ENCODE measurements around the gene MN1.
"Not testable (repeated sequence)": the region's sequence is repeated elsewhere in the genome, so short reads cannot be mapped to it uniquely, and the experiment has no call there.

The MN1 gene

DNA sequence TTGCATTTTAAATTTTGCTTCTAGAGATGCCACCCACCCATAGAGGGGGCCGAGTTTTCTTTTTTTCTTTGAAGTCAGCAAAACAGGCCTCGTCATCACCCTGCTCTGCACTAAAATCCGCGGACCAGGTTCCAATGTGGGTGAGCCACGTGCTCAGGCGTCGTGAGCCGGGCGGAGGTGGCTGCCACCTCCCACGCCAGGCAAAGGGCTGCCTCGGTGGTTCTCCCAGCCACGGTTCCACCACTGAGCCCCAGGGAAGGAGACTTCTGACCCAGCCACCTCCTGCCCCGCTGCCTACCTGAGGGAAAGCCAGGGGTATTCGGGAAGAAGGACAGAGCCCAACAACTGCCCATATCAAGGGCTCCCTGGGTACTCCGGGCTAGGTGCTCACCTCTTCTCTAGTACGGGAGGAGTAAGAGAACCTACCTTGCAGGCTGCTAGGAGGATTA, 45.3 kb downstream of the MN1 start:
- no peak for DNase-seq

DNA sequence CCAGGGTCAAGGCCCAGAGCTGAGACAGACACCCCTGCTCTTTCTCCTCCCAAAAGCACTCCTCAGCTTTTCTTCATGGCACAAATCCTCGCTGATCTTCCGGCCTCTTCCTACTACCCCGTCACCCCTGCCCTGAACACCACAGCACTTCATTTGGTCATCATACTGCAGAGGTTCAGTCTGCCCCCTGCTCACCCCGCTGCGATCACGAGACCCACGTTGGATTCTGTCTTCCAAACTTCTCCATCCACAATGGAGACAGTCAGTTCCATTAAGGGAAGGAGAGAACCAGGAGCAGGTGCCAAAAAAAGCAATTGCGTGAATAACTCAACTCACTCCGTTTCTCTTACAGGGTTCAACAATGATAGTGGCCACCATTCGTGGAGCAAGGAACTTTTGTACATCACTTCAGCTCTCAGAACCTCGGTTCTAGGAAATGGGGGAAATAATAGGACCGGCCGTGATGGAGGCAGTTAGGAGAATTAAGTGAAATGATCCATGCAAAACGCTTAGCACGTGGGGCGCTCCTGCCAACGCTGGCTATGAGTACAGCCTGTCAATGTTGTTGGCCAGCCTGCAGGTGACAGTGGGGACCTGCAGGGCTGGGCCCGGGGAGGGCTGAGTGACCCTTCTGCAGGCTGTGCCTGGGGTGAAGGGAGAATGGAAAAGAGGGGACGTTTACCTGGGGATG, 45.9 kb downstream of the MN1 start:
- DNase-seq = no peak

DNA sequence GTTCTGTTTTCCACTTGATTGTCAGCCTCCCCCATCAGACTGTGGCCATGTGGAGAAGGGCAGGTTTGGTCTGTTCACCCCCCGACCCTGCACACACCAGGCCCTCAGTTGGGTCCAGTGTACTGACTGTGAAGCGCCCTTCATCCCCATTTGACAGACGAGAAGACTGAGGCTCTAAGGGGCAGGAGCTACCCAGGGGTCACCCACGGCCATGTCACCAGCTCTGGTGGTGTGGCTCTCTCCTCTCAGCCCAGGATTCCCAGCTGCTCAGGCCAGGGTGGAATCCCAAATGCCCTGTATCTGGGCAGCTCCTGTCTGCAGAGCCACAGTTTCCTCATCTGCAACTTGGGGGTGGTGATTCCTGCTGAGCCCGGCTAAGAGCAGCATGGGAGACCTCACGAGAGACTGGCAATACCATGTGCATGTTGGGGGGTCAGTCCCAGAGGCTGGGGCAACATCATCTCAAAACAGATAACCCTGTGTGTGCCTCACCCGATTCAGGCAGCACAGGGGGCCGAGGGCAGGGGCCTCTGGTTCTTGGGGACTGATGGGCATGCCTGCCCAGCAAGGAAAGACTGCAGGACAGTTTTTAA, 46.6 kb downstream of the MN1 start:
- no peak for DNase-seq

DNA sequence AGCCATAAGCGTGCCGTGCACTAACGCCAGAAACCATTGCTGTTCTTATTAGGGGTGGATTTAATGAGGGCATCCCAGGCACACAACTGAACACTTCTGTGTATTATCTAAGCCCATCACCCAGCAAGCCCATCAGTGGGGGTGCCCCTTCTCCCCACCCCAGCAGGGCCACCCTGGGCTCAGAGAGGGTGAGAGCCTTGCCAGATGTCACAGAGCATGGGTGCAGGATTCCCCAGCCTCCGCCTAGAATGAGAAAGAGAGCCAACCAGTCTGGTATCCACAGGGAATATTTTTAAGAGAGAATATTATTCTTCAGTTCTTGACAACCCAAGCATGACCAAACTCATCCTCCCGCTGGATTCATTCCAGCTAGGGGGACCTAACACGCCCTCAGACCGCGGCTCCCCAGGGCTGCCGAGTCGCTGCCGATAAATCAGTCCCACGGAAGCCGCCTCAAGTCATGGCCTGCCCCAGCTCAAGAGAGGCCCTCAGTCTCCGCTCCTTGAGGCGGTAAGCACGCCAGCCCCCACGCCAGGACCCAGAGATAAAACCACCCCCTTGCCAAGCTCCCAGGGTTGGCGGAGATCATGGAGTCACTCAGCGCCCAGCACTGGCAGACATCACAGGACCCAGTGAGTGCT, 47.2 kb downstream of the MN1 start:
- DNase-seq = no peak

DNA sequence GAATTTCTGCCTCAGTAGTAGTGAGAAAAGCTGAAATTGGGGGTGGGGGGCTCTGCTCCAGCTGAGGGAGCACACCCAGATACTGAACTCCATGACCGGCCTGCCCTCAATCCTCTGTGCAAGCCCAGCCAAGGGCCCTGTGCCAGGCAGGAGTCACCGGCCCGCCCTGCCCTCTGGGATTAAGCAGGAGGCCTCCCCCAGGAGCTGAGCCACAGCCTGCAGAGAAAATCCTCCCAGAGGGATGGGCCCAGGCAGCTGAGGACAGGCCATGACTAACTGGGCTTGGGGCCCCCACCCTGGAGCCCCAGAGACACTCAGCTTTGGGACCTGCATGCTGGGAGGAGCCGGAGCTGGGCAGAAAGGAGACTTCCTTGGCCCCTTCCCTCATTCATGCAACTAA, 48.8 kb downstream of the MN1 start:
- DNase-seq = no peak

DNA sequence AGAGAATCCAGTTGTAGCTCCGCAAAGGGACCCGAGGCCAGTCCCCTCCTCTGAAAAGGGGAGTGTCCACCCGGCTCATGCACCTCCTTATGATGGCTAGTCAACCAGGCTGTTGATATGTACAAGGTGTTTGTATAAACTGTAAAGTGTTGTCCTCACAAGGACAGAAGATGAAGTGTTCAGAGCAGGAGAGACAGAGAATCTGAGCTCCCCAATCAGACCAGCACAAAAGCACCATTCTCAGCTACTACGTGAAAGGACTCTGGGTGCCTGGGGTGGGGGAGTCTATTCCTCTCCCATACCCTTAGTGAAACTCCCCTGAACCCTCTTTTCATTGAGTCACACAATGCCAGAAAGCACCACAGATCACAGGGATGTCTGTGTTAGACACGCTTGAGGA, 49.4 kb downstream of the MN1 start:
- no peak for DNase-seq

DNA sequence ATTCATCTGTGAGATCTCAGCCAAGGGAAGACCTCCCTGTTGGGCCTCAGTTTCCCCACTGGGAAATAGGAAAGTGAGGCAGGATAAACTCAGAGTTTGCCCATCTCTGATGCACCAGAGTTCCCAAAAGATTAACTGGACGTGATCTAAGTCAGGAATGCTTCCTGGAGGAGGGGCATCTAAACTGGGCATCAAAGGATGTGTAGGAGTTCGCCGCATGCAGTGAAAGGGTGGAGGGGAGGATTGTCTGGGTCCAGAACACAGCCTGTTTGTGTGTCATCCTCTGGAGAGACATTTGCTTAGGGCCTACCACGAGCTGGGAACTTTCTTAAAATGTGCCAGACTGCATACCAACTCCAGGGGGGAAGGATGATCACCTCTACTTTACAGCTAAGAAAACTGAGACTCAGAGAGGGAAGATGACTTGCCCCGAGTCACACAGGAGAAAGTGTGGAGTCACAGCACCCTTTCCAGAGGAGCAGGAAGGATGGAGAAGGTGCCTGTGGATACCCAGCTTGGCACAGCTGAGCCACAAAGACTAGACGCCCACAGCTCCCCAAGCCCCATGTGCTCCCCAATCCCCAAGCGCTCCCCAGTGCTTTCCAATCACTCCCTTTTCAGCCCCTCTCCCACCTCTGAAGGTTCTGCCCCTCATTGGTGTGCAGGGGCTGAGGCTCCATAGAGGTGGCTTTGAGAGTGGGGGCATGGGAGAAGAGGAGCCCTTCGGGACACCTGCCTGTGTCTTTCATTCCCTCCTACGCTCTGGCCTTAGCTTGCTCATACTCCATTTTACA, 50.1 kb downstream of the MN1 start:
- no peak for DNase-seq

DNA sequence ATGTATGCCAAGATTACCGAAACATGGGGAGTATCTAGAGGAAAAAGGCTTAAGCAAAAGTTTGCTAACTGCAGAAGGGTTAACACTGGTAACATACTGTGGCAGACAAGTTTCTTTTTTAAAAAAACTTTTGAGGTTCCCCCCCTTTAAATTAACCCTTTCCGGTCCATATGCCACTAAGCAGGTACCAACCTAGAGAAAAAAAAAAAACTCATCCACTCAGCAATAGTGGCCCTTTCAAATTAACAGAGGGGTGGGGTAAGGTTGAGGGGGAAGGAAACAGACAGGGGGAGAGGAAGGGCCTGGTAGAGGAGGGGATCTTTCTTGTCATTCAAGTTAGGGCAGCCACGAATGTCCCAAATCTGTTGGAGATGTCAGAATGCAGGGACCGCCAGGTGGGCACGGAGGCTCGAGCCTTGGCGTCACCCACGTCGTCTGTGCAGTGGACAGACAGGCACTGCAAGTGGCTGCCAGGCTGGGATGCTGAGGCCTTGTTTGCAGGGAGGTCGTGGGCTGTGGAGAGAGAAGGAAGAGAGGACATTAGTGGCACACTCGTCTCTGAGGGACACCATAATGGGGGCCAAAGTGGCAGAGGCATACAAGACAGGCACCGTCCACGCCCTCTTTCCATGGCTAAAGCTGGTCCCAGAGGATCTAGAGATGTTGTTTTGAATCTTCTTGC, 50.8 kb downstream of the MN1 start:
- DNase-seq = no peak

DNA sequence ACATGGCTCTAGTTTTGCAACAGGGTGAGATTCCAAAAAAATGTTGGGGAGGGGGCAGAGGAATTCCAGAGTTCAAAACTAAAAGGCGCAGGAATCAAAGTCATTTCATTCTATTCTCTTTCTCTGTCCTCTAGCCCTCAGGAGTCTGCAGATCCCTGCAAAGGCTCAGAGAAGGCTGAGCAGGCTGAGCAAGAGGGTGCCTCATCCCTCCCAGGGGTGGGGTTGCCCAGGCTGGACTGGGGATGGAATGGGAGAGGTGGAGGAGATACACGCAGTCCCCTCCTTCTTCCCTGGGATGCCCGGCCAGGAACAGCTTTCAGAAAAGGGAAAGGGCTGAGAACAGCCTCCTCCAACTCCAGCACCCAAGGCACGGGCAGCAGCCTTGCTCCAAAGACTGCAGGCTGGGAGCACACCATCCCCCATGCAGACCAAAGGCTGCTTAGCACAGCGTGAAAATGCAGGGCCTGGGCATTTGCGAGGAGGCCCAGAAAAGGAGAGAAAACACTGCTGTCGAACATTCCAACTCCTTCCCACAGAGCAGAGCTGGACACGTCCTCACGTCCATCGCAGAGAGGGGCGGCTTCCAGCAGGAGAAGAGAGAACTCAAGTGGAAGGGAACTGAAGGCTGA, 51.8 kb downstream of the MN1 start:
- no peak for DNase-seq

DNA sequence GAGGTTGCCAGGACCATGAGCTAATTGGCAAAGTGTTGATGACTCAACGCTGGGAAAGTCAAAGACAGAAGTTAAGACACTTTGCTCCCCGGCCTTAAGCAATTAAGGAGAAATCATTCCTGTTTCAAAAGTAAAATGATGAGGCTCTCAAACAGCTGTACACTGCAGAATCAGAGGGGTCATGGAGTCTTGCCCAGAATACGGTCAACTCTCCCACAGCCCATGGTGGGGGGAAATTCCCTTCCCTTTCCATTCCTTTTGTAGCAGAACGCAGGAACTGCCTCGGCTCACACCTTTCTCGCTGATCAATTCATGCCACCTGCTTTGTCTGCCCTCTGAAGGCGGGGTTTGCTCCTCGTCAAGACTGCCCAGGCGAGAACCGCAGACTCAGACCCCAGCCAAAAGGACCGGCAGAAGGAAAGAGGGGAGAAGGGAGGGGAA, 52.8 kb downstream of the MN1 start:
- no peak for DNase-seq

DNA sequence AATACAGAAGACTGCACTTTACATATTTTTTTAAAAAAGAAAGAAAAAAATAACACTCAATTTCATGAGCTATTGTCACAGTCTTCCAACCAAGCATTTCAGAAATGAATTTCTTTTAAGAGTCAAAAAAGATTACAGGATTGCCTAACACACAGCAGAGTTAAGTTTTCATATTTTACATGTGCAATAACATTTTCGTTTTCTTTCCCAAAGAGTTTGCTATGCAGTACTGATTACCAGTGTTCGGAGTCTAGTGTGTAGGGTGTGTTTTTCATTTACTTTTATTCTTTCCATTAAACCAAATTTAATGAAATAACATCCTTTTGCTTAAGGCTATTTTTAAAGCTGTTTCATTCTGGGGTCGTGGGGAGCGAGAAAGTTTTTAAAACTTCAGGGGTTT, 53.2 kb downstream of the MN1 start:
- DNase-seq = no peak

DNA sequence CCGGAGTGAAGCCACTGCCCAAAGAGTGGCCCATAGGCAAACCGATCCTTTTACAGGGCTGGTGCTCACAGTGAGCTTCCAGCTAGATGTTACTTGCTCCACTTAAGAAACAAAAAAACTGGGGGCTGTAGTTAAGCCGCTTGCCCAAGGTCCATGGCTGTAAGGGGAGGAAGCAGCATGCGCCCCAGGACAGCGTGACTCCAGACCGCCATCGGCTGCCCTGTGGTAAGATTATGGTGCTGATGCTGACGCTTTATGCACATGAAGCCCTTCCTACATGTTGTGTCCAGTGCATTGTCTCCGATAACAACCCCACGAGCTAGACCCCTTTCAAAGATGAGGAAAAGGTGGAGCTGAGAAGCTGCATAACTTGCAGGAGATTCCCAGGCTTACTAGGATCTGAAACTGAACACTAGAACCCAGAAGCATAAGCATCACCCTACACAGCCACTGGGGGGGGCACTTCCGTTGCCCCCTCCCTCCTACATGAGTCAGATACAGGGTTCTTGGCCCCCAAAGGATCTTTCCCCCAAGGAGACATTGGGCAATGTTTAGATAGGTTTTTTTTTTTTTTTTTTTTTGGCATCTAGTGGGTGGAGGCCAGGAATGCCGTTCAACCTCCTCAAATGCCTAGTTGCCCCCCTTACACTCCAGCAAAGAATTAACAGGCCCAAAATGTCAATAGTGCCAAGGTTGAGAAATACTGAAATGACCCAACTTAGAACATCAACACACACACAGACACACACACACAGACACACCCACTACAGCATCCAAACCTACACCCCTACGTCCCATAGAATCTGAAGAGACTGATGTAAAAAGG, 53.9 kb downstream of the MN1 start:
- DNase-seq = no peak

DNA sequence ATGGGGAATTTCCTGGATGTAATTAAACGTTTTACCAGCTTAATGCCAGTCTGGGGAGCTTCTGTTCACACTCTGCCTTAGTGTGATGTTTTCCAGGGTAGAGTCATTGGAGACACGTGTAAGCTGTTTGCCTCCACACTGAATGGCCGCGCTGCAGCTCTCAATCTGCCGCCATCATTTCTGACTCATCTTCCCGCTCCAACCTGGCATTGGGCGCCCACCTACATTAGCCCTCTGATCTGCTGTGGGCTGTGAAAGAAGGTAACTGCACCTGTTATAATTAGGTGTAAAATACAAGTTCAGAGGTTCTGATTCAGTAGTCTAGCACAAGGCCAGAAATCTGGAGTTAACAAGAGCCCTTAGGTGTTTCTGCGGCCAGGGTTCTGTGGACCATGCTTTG, 54.6 kb downstream of the MN1 start:
- no peak for DNase-seq

DNA sequence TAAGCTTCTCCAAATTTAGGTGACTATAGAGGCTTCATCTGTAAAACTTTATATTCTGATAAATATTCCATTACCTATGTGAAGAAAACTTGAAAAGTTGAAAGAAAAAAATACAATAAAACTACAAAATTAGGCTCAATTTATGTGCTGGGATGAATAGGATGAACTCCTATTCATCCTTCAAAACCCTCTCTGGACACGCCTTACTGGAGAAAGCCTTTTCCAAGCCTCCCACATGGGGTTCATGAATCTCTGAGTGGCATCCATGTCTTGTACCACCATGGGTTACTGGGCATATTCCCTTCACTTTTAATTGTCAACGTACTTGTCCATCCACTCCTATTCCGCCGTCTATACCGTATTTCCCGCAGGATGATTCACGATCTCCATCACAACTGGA, 55.7 kb downstream of the MN1 start:
- DNase-seq = no peak

DNA sequence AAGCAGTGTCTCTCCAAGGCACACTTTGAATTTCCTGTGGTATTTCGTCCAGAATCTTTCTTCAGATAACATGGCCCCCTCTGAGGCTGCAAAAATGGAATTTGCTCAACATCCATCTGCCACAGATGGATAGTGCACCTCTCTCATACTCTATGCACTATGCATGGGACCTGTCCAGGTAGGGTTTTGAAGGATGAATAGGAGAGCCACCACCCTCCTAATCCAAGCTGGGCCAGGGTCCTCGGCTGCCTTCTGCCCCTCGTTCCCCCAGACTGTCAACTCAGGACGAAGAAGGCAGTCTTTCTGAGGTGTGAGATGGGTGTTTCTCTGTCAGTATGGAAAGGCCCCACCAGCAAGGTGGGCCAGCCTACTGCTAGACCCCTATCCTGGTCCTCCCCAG, 56.4 kb downstream of the MN1 start:
- no peak for DNase-seq

DNA sequence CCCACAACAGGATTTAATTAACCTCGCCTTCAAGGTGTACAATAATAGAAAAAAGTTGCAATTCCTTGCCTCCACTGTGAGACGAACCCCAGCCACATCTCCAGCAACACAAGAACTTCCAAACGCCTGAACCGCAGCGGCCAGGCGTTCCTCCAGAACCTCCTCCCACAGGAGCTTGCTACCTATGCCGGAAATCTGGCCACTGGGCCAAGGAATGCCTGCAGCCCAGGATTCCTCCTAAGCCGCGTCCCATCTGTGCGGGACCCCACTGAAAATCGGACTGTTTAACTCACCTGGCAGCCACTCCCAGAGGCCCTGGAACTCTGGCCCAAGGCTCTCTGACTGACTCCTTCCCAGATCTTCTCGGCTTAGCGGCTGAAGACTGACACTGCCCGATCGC, 57.5 kb downstream of the MN1 start:
- DNase-seq = not testable (repeated sequence)

DNA sequence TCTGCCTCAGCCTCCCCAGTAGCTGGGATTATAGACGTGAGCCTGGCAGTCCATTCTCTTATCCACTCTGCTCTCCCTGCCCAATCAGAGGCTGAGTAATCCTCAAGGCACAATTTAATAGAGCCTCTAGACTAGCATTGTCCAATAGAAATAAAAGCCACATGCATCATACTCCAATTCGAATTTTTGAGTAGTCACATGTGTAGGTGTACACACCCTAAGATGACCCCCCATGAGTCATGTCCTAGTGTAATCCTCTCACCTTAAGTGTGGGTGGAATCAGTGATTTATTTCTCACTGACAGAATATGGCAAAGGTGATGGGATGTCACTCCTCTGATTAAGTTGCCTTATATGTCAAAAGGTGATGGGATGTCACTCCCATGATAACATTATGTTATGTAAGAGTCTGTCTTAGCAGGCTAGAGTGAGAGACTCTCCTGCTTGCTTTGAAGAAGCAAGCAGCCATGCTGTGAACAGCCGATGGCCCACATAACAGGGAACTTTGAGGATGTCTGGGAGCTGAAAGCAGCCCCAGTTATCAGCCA, 61.3 kb downstream of the MN1 start:
- DNase-seq = no peak

DNA sequence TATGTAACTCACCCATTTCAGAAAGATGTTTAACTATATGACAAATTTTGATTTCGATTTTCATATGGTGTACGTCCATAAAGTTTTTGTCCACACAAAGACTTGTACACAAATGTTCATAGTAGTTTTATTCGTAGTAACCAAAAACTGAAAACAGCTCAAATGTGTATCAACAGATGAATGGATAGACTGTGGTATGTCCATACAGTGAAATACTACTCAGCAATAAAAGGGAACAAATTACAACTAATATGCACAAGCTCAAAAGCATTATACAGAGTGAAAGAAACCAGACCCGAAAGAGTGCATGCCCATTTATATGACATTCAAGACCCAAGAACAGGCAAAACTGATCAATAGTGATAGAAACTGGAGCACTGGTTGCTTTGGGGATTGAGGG, 64.0 kb downstream of the MN1 start:
- no peak for DNase-seq

DNA sequence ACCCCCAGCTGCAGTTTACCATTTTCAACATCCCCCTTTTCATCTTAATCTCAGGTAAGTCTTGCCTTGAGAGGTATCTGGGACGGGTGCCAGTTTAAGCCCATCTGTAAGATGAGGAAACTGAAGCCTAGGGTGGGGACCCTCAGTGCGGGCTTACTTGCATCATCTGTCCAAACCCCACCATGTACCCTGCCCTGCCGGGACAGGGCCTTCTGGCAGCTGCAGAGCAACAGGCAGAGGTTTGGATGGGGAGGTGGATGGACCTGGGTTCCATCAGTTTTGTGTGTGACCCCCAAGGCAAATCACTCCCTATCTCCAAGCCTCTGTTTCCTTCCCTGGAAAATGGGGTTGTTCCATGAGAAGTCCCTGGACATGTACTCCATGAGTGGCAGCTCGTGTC, 67.5 kb downstream of the MN1 start:
- DNase-seq = no peak

DNA sequence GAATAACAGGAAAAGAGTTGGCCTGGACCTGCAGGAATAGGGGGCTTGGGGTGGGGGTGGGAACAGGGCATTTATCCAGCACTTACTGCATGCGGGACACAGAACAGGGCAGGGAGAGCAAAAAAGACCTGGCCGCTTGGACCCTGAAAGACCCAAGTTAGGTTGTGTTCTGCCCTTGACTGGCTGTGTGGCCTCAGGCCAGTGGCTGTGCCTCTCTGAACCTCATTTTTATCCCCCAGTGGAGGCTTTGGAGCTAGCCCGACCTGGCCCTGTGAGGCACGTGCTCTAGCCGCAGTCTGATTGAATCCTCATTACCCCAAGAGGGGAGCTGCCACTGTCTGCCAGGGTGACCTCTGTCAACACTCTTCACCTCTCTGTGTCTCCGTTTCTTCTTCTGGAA, 68.7 kb downstream of the MN1 start:
- no peak for DNase-seq

DNA sequence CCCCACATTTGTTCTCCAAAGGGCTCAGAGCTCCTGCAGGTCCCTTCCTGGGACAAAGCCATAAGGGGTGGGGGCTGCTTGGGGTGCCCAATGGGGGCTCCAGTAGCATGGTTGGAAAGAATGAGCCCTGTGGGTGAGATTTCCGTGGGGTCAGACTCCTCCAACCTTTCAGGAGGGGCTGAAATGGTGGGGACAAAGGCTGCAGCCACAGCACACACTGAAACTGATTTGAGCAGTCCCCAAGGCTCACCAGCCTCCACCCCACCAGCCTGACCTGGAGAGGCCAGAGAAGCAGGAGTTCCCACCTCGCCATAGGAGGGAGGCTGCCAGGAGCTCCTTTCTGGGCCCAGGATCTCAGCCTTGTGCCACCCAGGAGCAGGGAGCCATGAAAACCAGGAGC, 69.2 kb downstream of the MN1 start:
- no peak for DNase-seq
